Renal cortex interstitium (tissue), 11 donors: Measurements from ENCODE around the gene DIPK1A. TPM values are rescaled to one million over a fixed set of nuclear protein-coding genes. Genes with fewer than 3 reads are reported as not detected.

Experiments used
- DNase-seq, 11 donors: peaks; one replicate each; pipeline ENCODE4 v3.0.0-alpha.2; 2013; ENCODE audit warnings: low read depth in 9 of 11, low spot score in 4 of 11; ENCODE audit errors: extremely low read depth in 1 of 11
- polyA plus RNA-seq, 3 donors: library from polyadenylated mRNA; unstranded; fragments of 120-200 nt; gene quantifications; one replicate each; pipeline ENCODE4 v1.2.1, GENCODE V29; 2013; ENCODE audit not compliant: insufficient read length in 3 of 3

DIPK1A gene
- polyA plus RNA-seq, 3 donors = 7.5 to 9.4 (median 9.1) TPM

GRCh38 chr1:92934395-92935378 is 26.6 kb downstream of the DIPK1A start:
- DNase-seq = no peak

DNA sequence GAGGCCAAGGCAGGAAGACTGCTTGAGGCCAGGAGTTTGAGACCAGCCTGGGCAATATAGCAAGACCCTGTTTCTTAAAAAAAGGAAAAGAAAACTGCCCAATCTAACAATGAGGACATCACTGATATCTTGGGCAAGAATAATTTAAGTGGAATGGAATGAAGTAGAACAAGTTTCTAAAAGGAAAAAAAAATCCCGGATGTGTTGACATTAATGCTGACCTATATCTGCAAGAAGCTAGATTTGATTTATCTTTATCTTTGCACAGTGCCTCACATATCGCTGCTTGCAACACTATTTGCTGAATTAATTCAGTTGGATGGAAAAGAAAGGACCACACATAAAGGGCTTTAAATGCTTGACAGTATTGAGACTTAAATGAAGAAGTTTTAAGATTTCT is 27.8 kb downstream of the DIPK1A start:
- DNase-seq = no peak

DNA sequence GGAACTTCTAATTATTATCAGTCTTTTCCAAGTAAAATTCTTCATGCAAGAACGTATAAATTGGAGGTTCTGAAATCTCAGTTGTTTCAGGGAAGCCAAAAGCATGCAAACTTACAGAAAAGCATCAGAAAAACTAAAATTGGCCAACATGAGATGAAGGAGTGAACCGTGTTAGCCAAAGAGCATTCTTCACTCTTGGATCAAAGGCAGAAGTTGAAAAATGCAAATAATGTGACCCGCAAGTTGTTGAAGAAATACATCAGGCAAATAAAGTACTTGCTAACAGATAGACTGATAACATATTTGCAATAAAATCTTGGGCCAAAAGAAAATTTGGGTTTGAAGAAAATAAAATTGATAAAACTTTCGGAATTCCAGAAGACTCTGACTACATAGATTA is 29.6 kb downstream of the DIPK1A start:
- DNase-seq = no peak

DNA sequence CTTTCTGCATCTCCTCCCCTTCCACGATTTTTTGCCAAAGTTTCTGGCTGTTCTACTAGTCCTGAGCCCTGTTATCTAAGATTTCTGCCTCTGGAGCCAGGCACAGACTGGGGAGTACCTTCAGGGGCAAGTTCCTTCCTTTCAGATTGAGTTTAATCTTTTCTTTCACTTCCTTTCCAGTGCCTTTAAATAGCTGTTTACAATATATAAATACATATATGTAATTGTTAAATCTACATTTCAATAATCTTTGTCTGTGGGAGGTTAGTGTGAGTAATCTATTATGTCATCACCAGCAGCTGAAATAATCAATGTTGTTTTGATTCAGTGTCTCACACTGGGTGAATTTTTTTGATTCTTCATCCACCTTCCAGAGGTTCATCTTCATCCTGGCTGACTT is 31.8 kb downstream of the DIPK1A start:
- DNase-seq = no peak

- DNase-seq = no peak
Observed at GRCh38 chr1:92927870-92928269, 33.4 kb downstream of the DIPK1A start.

GRCh38 chr1:92926873-92927272 is 34.4 kb downstream of the DIPK1A start:
- no peak for DNase-seq

GRCh38 chr1:92924501-92924900 is 36.8 kb downstream of the DIPK1A start:
- DNase-seq = no peak

DNA sequence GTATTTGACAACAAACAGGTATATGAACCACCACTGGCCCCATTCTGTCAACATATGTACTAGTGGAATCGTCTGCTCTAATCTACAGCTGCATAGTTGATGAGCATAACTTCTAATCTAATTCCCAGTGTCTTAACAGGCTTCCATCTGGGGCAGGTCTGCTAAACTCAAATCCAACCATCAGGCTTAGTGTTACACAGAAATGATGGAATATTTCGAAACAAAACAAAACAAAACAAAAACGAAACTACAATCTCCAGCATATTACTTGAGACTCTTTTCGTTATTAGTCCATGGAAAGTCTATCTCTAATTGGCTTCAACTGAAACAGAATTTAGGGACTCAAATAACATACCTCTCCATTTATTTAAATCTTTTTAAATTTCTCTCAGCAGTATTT is 37.6 kb downstream of the DIPK1A start:
- DNase-seq = no peak

DNA sequence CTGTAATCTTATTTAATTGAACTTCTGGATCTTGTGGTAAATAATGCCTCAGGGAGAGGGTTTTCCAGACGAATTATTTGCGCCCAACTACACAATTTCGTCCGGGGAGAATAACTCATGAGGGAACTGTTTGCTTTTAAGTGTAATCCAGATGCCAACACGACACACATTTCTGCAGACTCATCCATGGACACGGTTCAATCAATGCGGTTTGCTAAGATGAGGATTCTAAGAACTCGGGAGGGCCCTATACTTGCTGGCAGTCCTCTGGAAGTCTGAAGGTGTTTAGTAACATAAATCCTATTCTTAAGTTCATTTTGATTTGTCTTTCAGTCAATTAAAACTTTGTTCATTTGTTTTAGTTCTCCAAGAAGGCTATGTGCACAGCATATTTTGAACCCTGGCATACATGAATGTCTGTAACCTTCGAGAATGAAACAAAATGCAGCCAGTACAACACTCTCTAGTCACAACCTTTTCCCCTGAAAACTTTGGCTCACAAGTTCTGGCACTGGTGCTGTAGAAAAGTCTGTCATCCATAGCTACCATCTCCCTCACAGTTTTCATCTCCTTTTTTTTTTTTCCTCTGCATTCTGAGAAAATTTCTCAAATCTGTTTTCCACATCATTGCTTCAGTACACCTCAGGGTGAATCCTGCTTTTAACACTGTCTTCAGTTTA is 38.8 kb downstream of the DIPK1A start:
- DNase-seq = no peak

DNA sequence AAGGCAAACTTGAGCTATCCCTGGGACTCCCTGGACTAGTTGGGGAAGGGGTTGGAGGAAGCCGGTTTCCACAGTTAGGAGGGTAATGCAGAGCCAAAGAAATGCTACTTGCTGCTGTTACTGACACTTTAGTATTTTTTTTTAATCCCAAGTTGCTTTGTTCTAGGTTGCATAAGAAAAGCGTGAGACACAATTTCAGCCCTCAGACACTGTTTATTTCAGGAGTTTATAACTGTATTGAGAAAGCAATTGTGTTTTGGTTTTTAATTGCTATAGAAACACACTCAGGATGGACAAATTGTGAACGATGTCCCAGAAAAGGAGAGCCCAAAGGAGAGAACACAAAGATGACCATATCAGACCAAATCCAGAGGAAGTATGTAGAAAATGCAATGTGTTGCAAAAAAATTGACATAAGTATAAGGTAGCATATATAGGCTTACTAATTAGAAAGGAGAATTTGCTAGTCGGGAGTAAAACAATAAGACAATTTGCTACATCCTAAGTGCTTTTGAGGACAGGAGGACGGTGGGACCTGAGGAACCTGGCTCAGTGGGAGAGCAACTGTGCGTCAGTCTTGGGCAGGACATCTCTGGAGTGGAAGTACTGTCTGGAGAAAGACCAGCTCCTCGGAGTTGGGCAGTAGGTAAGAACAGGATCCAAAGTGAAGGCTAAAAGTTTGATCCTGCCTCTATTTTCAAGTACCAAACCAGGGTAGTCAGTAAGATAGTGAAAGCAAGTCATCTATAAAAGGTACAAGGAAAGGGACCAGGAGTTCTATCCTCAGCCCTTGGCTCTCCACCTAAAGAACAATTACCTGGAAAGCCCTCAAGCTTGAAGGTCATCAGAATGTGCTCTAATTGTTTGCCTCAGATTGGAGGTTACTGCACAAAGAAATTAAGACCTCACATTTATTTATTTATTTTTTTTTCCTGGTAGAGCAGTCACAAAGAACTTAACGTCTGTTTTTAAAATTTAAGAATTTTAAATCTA is 39.9 kb downstream of the DIPK1A start:
- no peak for DNase-seq

DNA sequence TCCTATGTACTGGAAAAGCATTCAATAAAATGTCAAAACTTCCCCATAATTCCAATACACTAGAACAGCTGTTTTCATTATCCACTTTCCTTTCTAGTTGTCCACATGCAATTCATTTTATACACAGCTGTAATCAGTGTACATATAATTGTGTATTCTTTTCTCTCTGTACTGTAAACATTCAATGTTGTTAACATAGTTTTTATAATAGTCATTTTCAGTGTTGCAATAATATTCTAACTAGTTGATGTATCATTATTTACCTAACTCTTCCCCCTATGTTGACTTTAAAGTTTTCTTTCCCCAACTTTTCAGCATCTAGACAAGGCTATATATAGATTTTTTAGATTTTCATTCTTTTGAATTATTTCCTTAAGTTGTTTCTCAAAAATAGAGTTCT is 44.4 kb downstream of the DIPK1A start:
- DNase-seq = no peak

DNA sequence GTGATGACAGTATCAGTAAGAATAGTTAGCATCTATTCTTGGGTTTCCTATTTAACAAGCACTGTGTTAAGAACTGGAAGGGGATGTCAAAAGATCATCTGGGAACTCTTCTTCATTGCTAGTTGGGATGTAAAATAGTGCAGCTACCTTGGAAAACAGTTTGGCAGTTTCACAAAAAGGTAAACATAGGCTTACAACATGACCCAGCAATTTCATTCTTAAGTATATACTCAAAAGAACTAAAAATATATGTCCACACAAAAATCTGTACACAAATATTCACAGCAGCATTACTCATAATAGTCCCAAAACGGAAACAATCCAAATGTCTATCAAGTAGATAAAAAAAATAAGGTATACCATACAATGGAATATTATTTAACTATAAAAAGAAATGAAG is 45.7 kb downstream of the DIPK1A start:
- no peak for DNase-seq

- no peak for DNase-seq
Observed at GRCh38 chr1:92913093-92913819, 48.0 kb downstream of the DIPK1A start.

DNA sequence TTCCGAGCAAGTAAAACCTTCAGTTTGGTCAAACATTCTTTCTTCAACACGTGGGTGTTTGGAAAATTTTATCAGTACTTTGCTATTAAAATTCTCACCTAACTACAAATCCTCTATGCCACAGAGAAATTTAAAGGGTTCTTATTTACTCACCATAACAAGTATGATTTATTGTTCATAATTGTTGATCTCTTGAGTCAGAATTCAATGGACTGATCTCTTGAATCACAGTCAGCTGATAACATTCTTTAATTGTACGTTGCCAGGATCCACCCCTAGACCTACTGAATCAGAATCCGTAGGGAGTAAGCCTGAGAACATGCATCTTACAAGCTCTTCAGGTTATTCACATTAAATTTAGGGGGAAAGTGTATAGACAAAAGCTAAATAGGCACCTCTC is 51.2 kb downstream of the DIPK1A start:
- DNase-seq = no peak

DNA sequence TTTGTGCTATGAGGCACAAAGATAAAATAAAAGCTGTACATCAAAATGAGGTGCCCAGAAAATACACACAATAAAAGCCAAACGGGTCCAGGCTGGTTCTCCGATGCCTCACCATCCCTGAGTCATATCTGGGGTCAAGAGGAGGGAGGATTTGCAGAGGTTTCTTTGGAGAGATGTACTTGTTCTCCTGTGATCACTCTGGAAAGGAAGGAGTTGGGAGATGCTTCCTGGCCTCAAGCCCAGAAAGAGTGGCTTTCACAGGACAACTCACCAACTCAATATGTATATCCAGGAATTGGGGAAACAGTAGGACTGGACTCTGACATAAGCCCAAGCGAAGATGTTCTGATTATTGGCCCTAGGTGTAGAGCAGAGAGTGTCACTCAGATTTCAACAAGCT is 51.9 kb downstream of the DIPK1A start:
- no peak for DNase-seq

- DNase-seq = no peak
Observed at GRCh38 chr1:92907949-92908684, 53.1 kb downstream of the DIPK1A start.

- DNase-seq = no peak
Observed at GRCh38 chr1:92903765-92904164, 57.5 kb downstream of the DIPK1A start.

DNA sequence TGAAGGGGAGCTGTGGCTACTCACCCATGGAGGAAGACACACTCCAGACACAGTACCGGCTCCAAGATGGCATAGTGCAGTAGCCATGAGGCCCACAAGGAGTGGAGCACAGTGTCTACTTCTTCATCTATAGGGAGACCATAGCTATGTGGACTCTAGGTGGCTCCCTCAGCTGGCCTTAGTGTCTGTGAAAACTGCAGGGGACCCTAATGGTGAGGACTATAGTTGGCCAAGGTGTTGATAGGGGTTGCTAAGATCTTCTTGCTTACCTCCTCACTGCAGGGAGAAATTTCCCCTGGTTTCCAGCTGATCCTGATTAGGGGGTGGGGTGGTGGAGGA is 58.9 kb downstream of the DIPK1A start:
- DNase-seq = no peak
